SH-SY5Y (cell line): ENCODE data around the gene TCF7L1.

Experiments used
- GATA2 ChIP-seq: IDR thresholded peaks from 2 replicates; pipeline ENCODE4 v1.6.1; 2011; ENCODE audit warnings: mild to moderate bottlenecking, low read depth, low read length
- GATA3 ChIP-seq: IDR thresholded peaks from 2 replicates; pipeline ENCODE4 v1.6.1; 2011; ENCODE audit warnings: low read depth, mild to moderate bottlenecking, low read length, moderate library complexity

GRCh38 chr2:85269959-85270358, 136.8 kb downstream of the TCF7L1 start:
- TF ChIP-seq GATA2 (no peak), GATA3 (no peak)
